H1 (cell line): ENCODE measurements around the gene ISY1. TPM values are rescaled to one million over a fixed set of nuclear protein-coding genes. Genes with fewer than 3 reads are reported as not detected.

Experiments
- CTCF ChIA-PET: fragments of 300-600 bp; sonication (Branson Sonifier 250); formaldehyde crosslinking; loops from one replicate; lab custom pipeline; 2021; ENCODE audit not compliant: partially characterized antibody; lab: Charles Lee
- POLR2A ChIA-PET: fragments of 300-600 bp; sonication (Branson Sonifier 250); formaldehyde crosslinking; loops from one replicate; lab custom pipeline; 2021; ENCODE audit warnings: inconsistent platforms; ENCODE audit not compliant: partially characterized antibody; lab: Charles Lee
- DNase-seq, 2 experiments: peaks; one replicate each; pipeline versions ENCODE4 v3.0.0 to v3.0.0-alpha.2; 2010 to 2022; ENCODE audit warnings: low spot score in 2 of 2, low read depth in 1 of 2, mixed read lengths in 1 of 2
- FAIRE-seq: peaks from 2 replicates; lab custom pipeline; 2011; peaks lifted over from hg19 to GRCh38; lab: Jason Lieb, UNC
- H2AFZ ChIP-seq: 2 replicates; pipeline ENCODE4 v1.8.1; 2012; ENCODE audit warnings: low read length, inconsistent platforms
- H2AK5ac ChIP-seq: 2 replicates; pipeline ENCODE4 v1.6.1; 2013; ENCODE audit warnings: low read depth, low read length
- H2BK120ac ChIP-seq: replicated peaks from 2 replicates; pipeline ENCODE3; 2013; ENCODE audit warnings: low read depth, low read length, inconsistent platforms
- H2BK12ac ChIP-seq: 2 replicates; pipeline ENCODE4 v1.6.1; 2013; ENCODE audit warnings: low read depth, low read length
- H2BK15ac ChIP-seq: 2 replicates; pipeline ENCODE4 v1.6.1; 2013; ENCODE audit warnings: low read length
- H2BK20ac ChIP-seq: 2 replicates; pipeline ENCODE4 v1.6.1; 2013; ENCODE audit warnings: low read length
- H2BK5ac ChIP-seq: 2 replicates; pipeline ENCODE4 v1.6.1; 2013; ENCODE audit warnings: low read depth, low read length
- H3K14ac ChIP-seq: 2 replicates; pipeline ENCODE4 v1.6.1; 2013; ENCODE audit warnings: inconsistent platforms; ENCODE audit not compliant: insufficient read length
- H3K18ac ChIP-seq: 2 replicates; pipeline ENCODE4 v1.6.1; 2013; ENCODE audit warnings: low read length; ENCODE audit errors: extremely low read depth
- H3K23ac ChIP-seq: 2 replicates; pipeline ENCODE4 v1.6.1; 2013; ENCODE audit warnings: inconsistent platforms; ENCODE audit not compliant: insufficient read length
- H3K23me2 ChIP-seq: 2 replicates; pipeline ENCODE4 v1.6.1; 2013; ENCODE audit warnings: low read depth, low read length
- H3K27ac ChIP-seq: 2 replicates; pipeline ENCODE4 v1.6.1; 2011; ENCODE audit warnings: low read depth, low read length, inconsistent platforms
- H3K27me3 ChIP-seq, 4 experiments: replicated peaks in 1 of 4; 1 replicate in 1 of 4; 2 replicates in 3 of 4; pipeline versions ENCODE4 v1.6.1 to v1.8.1; 2011 to 2013; ENCODE audit warnings: low read length in 3 of 4, mild to moderate bottlenecking in 3 of 4, inconsistent platforms in 2 of 4, mixed read lengths in 2 of 4, moderate library complexity in 1 of 4; ENCODE audit not compliant: control insufficient read depth in 3 of 4, insufficient read depth in 3 of 4; ENCODE audit errors: extremely low read depth in 1 of 4
- H3K36me3 ChIP-seq, 4 experiments: 2 replicates each; pipeline versions ENCODE4 v1.6.1 to v1.8.1; 2011 to 2013; ENCODE audit warnings: mild to moderate bottlenecking in 4 of 4, low read length in 3 of 4, moderate library complexity in 2 of 4, control low read depth in 1 of 4, inconsistent platforms in 1 of 4; ENCODE audit not compliant: insufficient read depth in 4 of 4, control insufficient read depth in 2 of 4
- H3K4ac ChIP-seq: replicated peaks from 2 replicates; pipeline ENCODE3; 2013; ENCODE audit warnings: low read length, low read depth, mixed read lengths, inconsistent platforms; ENCODE audit not compliant: insufficient read length
- H3K4me1 ChIP-seq, 4 experiments: replicated peaks in 1 of 4; 1 replicate in 1 of 4; 2 replicates in 3 of 4; pipeline versions ENCODE4 v1.6.1 to v1.8.1; 2011 to 2013; ENCODE audit warnings: low read length in 3 of 4, inconsistent platforms in 2 of 4, mixed read lengths in 1 of 4; ENCODE audit not compliant: insufficient read depth in 4 of 4, control insufficient read depth in 3 of 4
- H3K4me2 ChIP-seq, 2 experiments: 2 replicates each; pipeline versions ENCODE4 v1.6.1 to v1.8.1; 2011 to 2013; ENCODE audit warnings: low read depth in 2 of 2, low read length in 2 of 2, control low read depth in 1 of 2, inconsistent platforms in 1 of 2, mild to moderate bottlenecking in 1 of 2; ENCODE audit not compliant: insufficient read depth in 1 of 2
- H3K4me3 ChIP-seq, 4 experiments: fragments of 200-600, 300-600 bp in 1 of 4; sonication (generic), shearing (Covaris generic), sonication (Bioruptor Twin) in 1 of 4; 2 replicates each; pipeline versions ENCODE4 v1.5.1 to v1.8.1; 2011 to 2016; ENCODE audit warnings: low read length in 4 of 4, low read depth in 3 of 4, control low read depth in 2 of 4, inconsistent platforms in 2 of 4, mild to moderate bottlenecking in 2 of 4, mixed read lengths in 1 of 4, moderate library complexity in 1 of 4; ENCODE audit not compliant: insufficient read depth in 2 of 4; ENCODE audit errors: extremely low read depth in 1 of 4
- H3K56ac ChIP-seq: replicated peaks from 2 replicates; pipeline ENCODE3; 2013; ENCODE audit warnings: low read depth, mild to moderate bottlenecking, mixed read lengths, low read length, inconsistent platforms; ENCODE audit not compliant: insufficient read length
- H3K79me1 ChIP-seq: 2 replicates; pipeline ENCODE4 v1.6.1; 2013; ENCODE audit warnings: low read depth, low read length, control low read depth
- H3K79me2 ChIP-seq, 2 experiments: 2 replicates each; pipeline versions ENCODE4 v1.6.1 to v1.8.1; 2012 to 2013; ENCODE audit warnings: low read length in 2 of 2, mild to moderate bottlenecking in 2 of 2, inconsistent platforms in 1 of 2; ENCODE audit not compliant: insufficient read depth in 2 of 2, control insufficient read depth in 1 of 2
- H3K9ac ChIP-seq, 4 experiments: replicated peaks in 1 of 4; 1 replicate in 1 of 4; 2 replicates in 3 of 4; pipeline versions ENCODE4 v1.6.1 to v1.8.1; 2011 to 2013; ENCODE audit warnings: low read depth in 3 of 4, low read length in 3 of 4, control low read depth in 2 of 4, mild to moderate bottlenecking in 2 of 4, moderate library complexity in 2 of 4, inconsistent platforms in 1 of 4; ENCODE audit errors: extremely low read depth in 1 of 4
- H3K9me3 ChIP-seq, 2 experiments: 2 replicates each; pipeline versions ENCODE4 v1.6.1 to v1.8.1; 2012 to 2013; ENCODE audit warnings: mild to moderate bottlenecking in 2 of 2, moderate library complexity in 2 of 2, control low read depth in 1 of 2, inconsistent platforms in 1 of 2, low read depth in 1 of 2, low read length in 1 of 2, mixed read lengths in 1 of 2; ENCODE audit not compliant: insufficient read depth in 2 of 2
- H4K20me1 ChIP-seq, 2 experiments: replicated peaks in 1 of 2; 2 replicates each; pipeline versions ENCODE3 to v1.8.1; 2011 to 2013; ENCODE audit warnings: inconsistent platforms in 2 of 2, low read length in 2 of 2, mild to moderate bottlenecking in 1 of 2; ENCODE audit not compliant: insufficient read depth in 2 of 2, control insufficient read depth in 1 of 2
- H4K5ac ChIP-seq: 2 replicates; pipeline ENCODE4 v1.6.1; 2013; ENCODE audit warnings: low read length, low read depth, mixed read lengths, inconsistent platforms; ENCODE audit not compliant: insufficient read length
- H4K8ac ChIP-seq: 2 replicates; pipeline ENCODE4 v1.8.0; 2013; ENCODE audit warnings: mild to moderate bottlenecking, moderate library complexity, low read length, inconsistent platforms; ENCODE audit not compliant: insufficient read depth; ENCODE audit errors: extremely low read depth
- H4K91ac ChIP-seq: replicated peaks from 2 replicates; pipeline ENCODE3; 2013; ENCODE audit warnings: low read length, mixed read lengths, inconsistent platforms; ENCODE audit not compliant: insufficient read length
- EGR1 ChIP-seq: IDR thresholded peaks from 2 replicates; pipeline ENCODE4 v1.6.1; 2011; ENCODE audit warnings: low read depth, low read length, borderline replicate concordance
- HDAC2 ChIP-seq, 2 experiments: fragments of 300-600 bp in 1 of 2; sonication (generic) in 1 of 2; IDR thresholded peaks; 2 replicates each; pipeline ENCODE4 v1.6.1; 2011 to 2012; ENCODE audit warnings: low read depth in 2 of 2, low read length in 2 of 2, mild to moderate bottlenecking in 2 of 2, moderate library complexity in 2 of 2, borderline replicate concordance in 1 of 2, inconsistent platforms in 1 of 2
- JUND ChIP-seq: IDR thresholded peaks from 2 replicates; pipeline ENCODE4 v1.6.1; 2011; ENCODE audit warnings: mild to moderate bottlenecking, improper control_type of control experiment, low read length
- KDM5A ChIP-seq: fragments of 200-600 bp; IDR thresholded peaks from 2 replicates; pipeline ENCODE4 v1.7.1; 2012; ENCODE audit warnings: mild to moderate bottlenecking, low read length, inconsistent platforms, mixed read lengths
- MAFK ChIP-seq: IDR thresholded peaks from 2 replicates; pipeline ENCODE4 v1.6.1; 2012; ENCODE audit warnings: low read depth, mild to moderate bottlenecking, improper control_type of control experiment, low read length
- POU5F1 ChIP-seq: IDR thresholded peaks from 2 replicates; pipeline ENCODE4 v1.6.1; 2011; ENCODE audit warnings: low read depth, mild to moderate bottlenecking, low read length, moderate library complexity
- SIN3A ChIP-seq, 2 experiments: IDR thresholded peaks in 1 of 2; conservative IDR thresholded peaks in 1 of 2; 2 replicates each; pipeline ENCODE4 v1.6.1; 2011 to 2012; ENCODE audit warnings: low read length in 2 of 2, improper control_type of control experiment in 1 of 2, low read depth in 1 of 2, mild to moderate bottlenecking in 1 of 2
- SRF ChIP-seq: IDR thresholded peaks from 2 replicates; pipeline ENCODE4 v1.6.1; 2011; ENCODE audit warnings: mild to moderate bottlenecking, low read depth, low read length, moderate library complexity
- WGBS, 2 experiments: shearing (Covaris generic) in 1 of 2; methylation state at CpG; one replicate each; pipeline versions ENCODE4 v1.1.6 to v1.1.7; 2013 to 2015; ENCODE audit warnings: low lambda C conversion rate in 2 of 2, mixed read lengths in 2 of 2, inconsistent platforms in 1 of 2, low coverage in 1 of 2, missing lambda C conversion rate in 1 of 2; ENCODE audit not compliant: insufficient replicate concordance in 2 of 2, insufficient coverage in 1 of 2, insufficient read length in 1 of 2; ENCODE audit errors: extremely low coverage in 1 of 2, missing lambda C conversion rate in 1 of 2; 5-methylcytosine and 5-hydroxymethylcytosine counted together
- polyA plus RNA-seq, 7 experiments: library from polyadenylated mRNA; depleted of rRNA in 3 of 7; stranded (reverse) in 5 of 7; unstranded in 2 of 7; fragments of >200 nt in 5 of 7; fragments of 200-250 nt in 2 of 7; gene quantifications; 1 replicate in 5 of 7; 2 replicates in 1 of 7; 4 replicates in 1 of 7; pipeline versions ENCODE4 v1.2.1 to v1.2.3, GENCODE V29; 2011 to 2013; ENCODE audit warnings: missing spikeins in 2 of 7, mixed read lengths in 2 of 7
- total RNA-seq: library from RNA; stranded (reverse); fragmentation: NEBNext Ultra II Directional; extraction: Animal tissue kit (Norgen Biotek cat#: 25700); gene quantifications from 2 replicates; pipeline ENCODE4 v1.2.1, GENCODE V29; 2021
- TF ChIP-seq, protein P1 (sequence below): IDR thresholded peaks from 2 replicates; pipeline ENCODE4 v1.6.1; 2011; ENCODE audit warnings: low read depth, mild to moderate bottlenecking, low read length; ENCODE audit not compliant: insufficient read depth

Gene ISY1
- total and polyA plus RNA-seq, 2 of the 8 experiments (the other 6 are each of a cell fraction or from before 2014, with no cell fraction given): 16.6 to 38.7 TPM

DNA sequence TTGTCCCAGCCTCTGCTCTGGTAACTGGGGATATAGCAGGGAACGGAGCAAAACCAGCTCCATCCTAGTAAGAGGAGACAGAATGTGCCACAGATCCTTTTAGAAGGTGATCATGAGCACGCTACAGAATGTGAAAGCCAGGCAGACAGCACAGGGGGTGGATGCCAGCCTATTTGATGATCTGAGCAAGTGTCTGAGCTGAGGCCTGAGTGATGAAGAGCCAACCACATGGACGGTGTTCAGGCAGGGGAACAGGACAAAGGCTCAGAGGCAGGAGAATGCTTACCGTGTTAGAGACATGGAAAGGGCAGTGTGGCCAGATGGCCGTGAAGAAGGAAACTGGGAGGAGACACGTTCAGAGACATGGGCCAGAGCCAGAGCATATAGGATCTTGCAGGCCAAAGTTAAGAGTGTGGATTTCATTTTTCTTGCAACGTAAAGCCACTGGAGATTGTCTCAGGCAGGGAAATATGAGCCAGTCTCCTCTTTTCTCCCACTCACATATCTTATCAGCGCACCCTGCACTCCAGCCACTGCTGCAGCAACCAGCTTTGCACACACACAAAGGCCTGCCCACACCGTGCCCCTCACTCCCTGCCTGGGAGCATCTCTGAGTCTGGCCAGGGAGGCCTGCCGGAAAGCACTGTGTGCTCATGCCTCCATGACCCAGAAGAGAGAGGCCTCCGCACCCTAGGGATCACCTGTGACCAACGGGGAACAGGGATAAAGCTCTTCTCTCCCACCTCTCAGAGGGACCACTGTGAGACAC lies 59.3 kb downstream of the ISY1 start:
- Histone ChIP-seq H2BK5ac (no peak overlapping the region), H3K79me2 (peaks cover 0 to 22% of the 10 kb centered on the region in 2 experiments; a peak in 1 of 4 replicates), H3K79me1 (peaks cover 5% of the 10 kb centered on the region), H2BK120ac (no peak overlapping the region), H2BK12ac (no peak overlapping the region), H3K18ac (no peak overlapping the region), H3K27me3 (no peaks in the 10 kb centered on the region), H3K9me3 (no peaks in the 10 kb centered on the region), H3K36me3 (no peaks in the 10 kb centered on the region), H3K4me1 (no peaks in the 10 kb centered on the region), H3K4ac (no peak overlapping the region), H3K4me3 (no peak overlapping the region), H4K5ac (no peak overlapping the region), H3K27ac (no peak overlapping the region), H4K20me1 (peaks cover 6 to 9% of the 10 kb centered on the region in 2 experiments), H3K23ac (no peak overlapping the region), H2BK20ac (no peak overlapping the region), H3K23me2 (no peaks in the 10 kb centered on the region), H3K14ac (no peak overlapping the region), H3K4me2 (no peak overlapping the region), H4K91ac (no peak overlapping the region), H3K9ac (peak overlapping the region in 1 of 4 experiments; percentile 28; a peak in 1 of 7 replicates), H2AFZ (no peak overlapping the region), H3K56ac (no peak overlapping the region), H2AK5ac (no peak overlapping the region), H2BK15ac (no peak overlapping the region), H4K8ac (no peak overlapping the region; the same call in 1 of the 2 replicates)
- no peak for DNase-seq
- 89% methylated on average over 12 of the region's 12 CpGs; no CpG with 5 or more reads in 1 of the 2 experiments for WGBS, 2 experiments
- CTCF ChIA-PET: interaction anchor here (0.6 to 3.4 kb wide), 7 partner anchors 48 to 256 kb away, joined by 3 to 16 read pairs (median 3); no protein-coding TSS in a partner anchor
- FAIRE-seq: no peak
- no peak for TF ChIP-seq POU5F1
- no peak for TF ChIP-seq SRF
- TF ChIP-seq EGR1: no peak
- no peak for TF ChIP-seq JUND
- no peak for TF ChIP-seq KDM5A
- TF ChIP-seq, protein P1, sequence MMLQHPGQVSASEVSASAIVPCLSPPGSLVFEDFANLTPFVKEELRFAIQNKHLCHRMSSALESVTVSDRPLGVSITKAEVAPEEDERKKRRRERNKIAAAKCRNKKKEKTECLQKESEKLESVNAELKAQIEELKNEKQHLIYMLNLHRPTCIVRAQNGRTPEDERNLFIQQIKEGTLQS: no peak
- no peak for TF ChIP-seq SIN3A (conservative IDR thresholded peaks at IDR 0.05 in 1 of 2, IDR thresholded peaks at IDR 0.05 in 1 of 2; ENCODE audit: low read depth in 1 of 2, low read length in 2 of 2)
- TF ChIP-seq MAFK: no peak
- no peak for TF ChIP-seq HDAC2 (IDR thresholded peaks at IDR 0.05; ENCODE audit: borderline replicate concordance in 1 of 2, low read depth in 2 of 2, low read length in 2 of 2)
- POLR2A ChIA-PET: interaction anchor here (0.6 to 2.2 kb wide), 3 partner anchors 10 to 187 kb away, joined by 3 to 7 read pairs (median 4); no protein-coding TSS in a partner anchor
